ENCODE measurements around the gene CCR9.

The CCR9 gene

GRCh38 chr3:45907769-45908705 lies 21.7 kb downstream of the CCR9 start:
- peak; percentile 95 for DNase-seq (ENCODE audit: low read depth)

GRCh38 chr3:45908761-45909160 lies 22.4 kb downstream of the CCR9 start:
- DNase-seq (ENCODE audit: low read depth), result no peak

GRCh38 chr3:45909542-45909941 lies 23.2 kb downstream of the CCR9 start:
- DNase-seq (ENCODE audit: low read depth), result no peak

- DNase-seq (ENCODE audit: low read depth), result no peak
Observed at GRCh38 chr3:45910892-45911291, 24.5 kb downstream of the CCR9 start.

DNA sequence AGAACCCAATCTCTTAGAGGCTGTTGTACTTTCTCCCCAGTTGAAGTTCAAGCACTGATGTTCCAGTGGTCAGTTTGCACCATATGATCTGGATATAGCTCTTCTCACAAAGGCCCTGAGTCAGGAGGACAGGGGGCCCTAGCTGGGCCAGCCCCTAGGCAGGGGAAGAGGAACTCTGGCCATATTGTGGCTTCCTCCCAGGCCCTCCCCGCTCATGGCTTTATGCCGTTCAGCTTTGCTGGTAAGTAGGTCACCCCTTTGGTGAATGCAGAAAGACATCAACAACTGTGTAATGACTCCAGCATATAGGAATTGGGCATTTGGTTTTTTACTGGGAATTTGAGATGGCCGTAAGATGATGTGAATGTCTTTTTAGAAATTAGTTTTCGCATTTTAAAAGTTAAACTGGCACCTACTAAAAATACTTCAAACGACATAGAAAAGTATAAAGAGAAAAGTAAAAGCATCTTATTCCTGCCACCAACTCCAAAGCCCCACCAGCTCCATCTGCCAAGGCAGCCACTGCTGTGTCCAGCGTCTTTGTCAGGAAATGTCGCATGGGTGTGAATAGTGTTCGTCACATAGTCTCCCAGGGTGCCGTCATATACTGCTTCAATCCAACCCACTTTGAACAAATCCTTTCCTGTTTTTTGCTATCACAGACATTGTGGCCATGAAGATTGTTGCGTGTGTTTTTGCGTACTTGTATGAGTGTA lies 25.3 kb downstream of the CCR9 start:
- no peak for DNase-seq (ENCODE audit: low read depth)

DNA sequence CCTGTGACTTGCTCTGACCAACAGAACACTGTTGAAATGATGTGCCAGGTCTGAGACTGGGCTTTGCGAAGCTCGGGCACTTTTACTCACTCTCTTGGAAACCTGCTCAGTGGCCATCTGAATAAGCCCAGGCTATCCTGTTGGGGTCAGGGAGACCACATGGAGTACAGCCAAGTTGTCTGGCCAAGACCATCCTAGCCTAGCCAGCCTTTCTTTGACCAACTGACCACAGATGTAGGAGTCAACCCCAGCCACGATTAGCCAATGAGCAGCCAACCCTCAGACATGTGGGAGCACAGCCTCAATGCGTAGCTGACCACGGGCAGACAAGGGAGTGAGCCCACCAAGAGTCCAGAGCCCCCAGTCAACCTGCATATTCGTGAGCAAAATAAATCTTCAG lies 26.1 kb downstream of the CCR9 start:
- no peak for DNase-seq (ENCODE audit: low read depth)

DNA sequence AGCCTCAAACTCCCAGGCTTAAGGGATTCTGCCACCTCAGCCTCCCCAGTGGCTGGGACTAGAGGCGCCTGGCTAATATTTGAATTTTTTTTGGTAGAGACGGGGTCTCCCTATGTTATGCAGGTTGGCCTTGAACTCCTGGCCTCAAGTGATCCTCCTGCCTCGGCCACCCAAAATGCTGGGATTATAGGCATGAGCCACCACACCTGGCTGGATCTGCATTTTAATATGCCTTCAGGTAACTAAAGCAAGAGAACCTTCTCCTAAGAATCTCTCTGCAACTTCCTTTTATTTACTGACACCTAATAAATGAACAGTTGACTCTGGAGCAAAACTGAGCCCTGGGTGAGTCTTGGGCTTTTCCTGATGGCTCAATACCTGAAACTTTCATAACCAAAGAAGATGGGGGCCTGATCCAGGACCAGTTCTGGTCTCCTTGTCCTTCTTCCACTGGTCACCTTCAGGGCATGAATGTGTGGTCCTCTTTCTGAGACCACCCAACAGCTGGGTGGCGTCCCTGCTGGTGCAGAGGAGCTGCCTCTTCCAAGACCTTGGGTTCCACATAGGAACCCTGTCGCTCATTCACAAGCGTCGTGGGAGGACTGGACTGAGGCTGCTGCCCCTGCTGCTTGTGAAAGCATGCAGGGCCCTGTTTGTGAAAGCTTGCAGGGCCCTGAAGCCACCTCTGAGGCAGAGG lies 28.2 kb downstream of the CCR9 start:
- DNase-seq (ENCODE audit: low read depth), result no peak

GRCh38 chr3:45915059-45915439 lies 28.7 kb downstream of the CCR9 start:
- no peak for DNase-seq (ENCODE audit: low read depth)

DNA sequence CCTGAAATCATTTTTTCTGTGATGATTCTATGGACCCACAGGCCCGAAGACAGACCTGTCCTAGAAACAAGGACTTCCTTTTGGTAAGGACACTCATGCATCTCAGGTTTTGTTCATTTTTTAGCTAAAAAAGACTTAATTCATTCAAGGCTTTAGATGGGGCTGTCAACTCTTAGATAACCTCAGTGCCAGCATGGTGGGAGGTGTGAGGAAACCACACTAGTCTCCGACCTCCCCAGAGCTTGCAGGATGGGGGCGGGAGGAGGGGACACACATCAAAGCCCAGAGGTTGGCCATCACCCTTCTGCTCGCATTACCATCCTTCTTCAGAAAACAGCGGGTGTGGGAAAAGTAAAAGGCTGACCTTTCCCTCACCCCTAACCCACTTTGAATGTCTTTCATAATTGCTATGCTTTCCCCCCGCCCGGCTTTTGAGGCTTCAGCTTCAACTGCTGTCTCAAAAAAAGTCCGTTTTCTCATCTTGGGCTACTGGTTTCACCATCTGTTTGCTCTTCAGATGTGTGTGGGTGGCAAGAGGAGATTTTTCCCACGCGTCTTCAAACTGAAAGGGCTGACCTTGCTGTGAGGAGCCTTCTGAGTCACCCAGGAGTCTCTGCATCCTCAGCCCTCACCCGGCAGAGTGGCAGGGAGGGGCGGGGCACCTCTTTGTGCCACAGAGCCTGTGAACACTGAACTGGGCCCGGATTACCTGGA lies 29.3 kb downstream of the CCR9 start:
- DNase-seq (ENCODE audit: low read depth), result peak; percentile 98

GRCh38 chr3:45917146-45917898 lies 31.0 kb downstream of the CCR9 start:
- DNase-seq (ENCODE audit: low read depth), result no peak

DNA sequence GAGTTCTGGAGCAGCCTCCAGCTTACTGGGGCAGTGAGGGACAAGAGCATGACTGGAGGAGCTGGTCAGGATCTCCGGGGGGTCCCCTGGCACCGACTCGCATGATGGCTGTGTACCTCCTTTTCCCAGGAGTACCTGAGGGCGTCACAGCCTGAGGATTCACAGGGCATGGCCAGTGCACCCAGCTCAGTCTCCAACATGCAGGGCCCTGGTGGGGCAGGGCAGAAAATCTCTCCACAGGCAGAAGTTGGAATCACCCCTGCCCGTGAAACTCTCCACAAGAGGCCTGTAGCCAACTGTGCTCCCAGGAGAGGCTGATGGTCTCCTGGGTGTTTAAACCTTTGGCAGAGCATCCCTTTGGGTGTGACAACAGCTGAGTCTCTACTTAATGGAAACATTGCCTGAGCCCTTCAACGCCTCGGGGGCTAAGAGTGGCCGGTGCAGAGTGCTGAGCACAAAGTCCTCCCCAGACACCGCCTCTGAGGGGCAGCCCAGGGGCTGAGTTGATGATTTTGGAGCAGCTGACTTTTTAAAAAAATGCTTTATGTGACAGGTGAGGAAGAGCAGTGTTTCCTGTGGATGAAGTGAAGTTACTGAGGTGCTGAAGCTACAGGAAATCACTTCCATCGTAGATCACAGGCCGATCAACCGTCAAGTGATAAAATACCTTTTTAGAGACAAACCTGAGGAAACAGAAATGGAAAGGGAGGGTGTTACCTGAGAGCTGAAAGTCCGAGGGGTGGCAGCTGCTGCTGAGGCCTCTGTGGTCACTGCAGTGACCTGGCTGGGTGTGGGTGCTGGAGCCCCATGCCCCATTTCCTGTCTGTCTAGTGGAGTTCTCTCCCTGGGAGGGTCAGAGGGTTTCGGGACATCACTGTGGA lies 35.1 kb downstream of the CCR9 start:
- no peak for DNase-seq (ENCODE audit: low read depth)

DNA sequence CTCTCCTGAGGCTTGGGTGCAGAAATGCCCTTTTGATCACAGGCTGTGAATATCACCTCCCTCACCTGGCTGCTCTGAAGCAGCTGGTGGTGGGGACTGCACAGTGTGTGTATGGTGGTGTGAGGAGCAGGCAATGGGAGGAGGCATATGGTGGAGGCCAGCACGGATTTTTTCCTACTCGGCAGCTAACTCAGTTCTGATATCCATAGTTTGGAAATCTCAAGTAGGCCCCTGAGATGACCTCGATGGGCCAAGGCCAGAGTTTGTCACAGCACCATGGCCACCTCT lies 35.6 kb downstream of the CCR9 start:
- no peak for DNase-seq (ENCODE audit: low read depth)

- DNase-seq (ENCODE audit: low read depth), result no peak
Observed at GRCh38 chr3:45922950-45923590, 36.7 kb downstream of the CCR9 start.

- DNase-seq (ENCODE audit: low read depth), result peak; percentile 34
Observed at GRCh38 chr3:45923755-45924154, 37.4 kb downstream of the CCR9 start.

GRCh38 chr3:45927881-45928280 lies 41.5 kb downstream of the CCR9 start:
- no peak for DNase-seq (ENCODE audit: low read depth)

DNA sequence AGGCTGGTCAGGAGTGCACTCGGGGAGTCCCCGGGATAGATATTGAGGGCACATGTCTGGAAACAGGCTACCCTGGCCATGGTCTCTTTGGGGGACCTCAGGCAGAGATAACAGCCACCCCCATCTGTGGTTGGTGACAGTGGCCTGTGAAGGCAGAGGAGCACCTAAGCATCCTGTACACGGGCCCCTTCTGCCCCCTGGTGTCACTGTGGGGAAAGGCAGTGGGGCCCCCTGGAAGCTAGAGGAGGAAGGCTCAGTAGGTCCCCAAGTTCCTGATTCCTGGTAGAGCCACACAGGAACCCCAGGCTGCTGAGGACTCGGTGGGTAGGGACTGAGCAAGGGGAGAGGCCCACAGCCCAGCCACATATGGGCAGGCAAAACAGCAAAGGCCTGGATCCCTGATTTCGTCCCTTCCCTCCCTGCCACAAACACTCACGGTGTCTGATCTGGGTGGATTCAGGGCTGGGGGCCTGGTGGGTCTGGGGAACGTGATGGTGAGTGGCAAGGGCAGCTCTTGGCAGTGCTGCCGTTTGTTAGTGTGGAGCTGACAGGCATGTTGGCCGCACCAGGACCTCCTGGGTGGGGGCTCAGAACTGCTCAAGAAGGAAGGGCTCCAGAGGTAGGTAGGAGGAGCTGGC lies 42.8 kb downstream of the CCR9 start:
- peak; percentile 33 for DNase-seq (ENCODE audit: low read depth)

DNA sequence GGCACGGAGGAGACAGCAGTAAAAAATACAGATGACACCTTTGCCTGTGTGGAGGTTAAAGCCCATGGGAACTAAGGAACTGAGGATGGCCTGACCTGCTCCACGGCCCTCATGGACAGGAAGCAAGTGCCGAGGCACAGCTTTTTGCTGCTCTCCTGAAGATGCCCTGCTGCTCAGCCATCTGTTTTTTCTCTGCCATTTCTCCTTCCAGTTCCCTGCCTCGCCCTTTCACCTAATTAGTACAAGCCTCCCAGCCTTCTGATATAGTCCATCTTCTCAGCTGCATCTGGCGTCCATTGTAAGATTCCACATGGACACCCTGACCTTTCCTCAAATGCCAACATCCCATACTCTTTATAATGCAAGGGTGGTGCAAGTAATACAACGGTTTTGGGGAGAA lies 45.2 kb downstream of the CCR9 start:
- DNase-seq (ENCODE audit: low read depth), result no peak

GRCh38 chr3:45932112-45932511 lies 45.8 kb downstream of the CCR9 start:
- no peak for DNase-seq (ENCODE audit: low read depth)

DNA sequence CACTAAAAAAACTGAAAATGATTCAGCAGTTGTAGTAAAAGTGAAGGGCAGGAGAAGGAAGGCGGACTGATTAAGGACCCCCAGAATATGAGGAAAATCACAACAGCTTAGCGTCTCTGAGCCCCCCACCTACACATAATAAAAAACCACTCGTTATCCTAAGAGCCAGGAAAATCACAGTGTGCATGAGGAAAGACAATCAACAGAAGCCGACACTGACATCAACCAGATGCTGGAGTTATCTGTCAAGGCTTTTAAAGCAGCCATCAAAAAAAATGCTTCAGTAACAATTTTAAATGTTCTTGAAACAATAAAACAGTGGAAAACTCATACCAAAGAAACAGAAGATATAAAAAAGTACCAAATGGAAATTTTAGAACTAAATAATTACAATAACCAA lies 47.2 kb downstream of the CCR9 start:
- DNase-seq (ENCODE audit: low read depth), result no peak

- no peak for DNase-seq (ENCODE audit: low read depth)
Observed at GRCh38 chr3:45936261-45936660, 49.9 kb downstream of the CCR9 start.

Data from iris pigment epithelial cell (primary cell).